Measurements from ENCODE around the gene NAT9. TPM values are rescaled to one million over a fixed set of nuclear protein-coding genes. Genes with fewer than 3 reads are reported as not detected.

Gene NAT9
- total and polyA plus RNA-seq, 2 donors (not counting 1 experiment from before 2014, with no cell fraction given): 66.6 to 73.6 TPM

GRCh38 chr17:74779948-74780400 lies 3.8 kb upstream of the NAT9 start:
- H3K4me1 ChIP-seq (ENCODE audit: control insufficient read depth in 2 of 2, insufficient read depth in 2 of 2, low read length in 2 of 2): peaks cover 50 to 64% of the 10 kb centered on the region in 2 donors
- H3K79me2 ChIP-seq (ENCODE audit: control insufficient read depth, insufficient read depth, low read length): peaks cover 31% of the 10 kb centered on the region
- no peak for TF ChIP-seq CTCF (IDR thresholded peaks at IDR 0.05)
- TF ChIP-seq EZH2 (IDR thresholded peaks at IDR 0.05; ENCODE audit: borderline replicate concordance, insufficient read depth, low read depth, low read length, poor library complexity, severe bottlenecking): no peak
- Mint-ChIP-seq H3K4me3 (peak overlapping the region; percentile 73), H3K27ac (peak overlapping the region; percentile 93), H3K9me3 (ENCODE audit: insufficient read depth) (no peaks in the 10 kb centered on the region), H3K4me1 (peaks cover 73% of the 10 kb centered on the region), H3K27me3 (no peaks in the 10 kb centered on the region)
- ATAC-seq (ENCODE audit: low read depth): peak; percentile 68
- H3K4me2 ChIP-seq (replicated peaks; ENCODE audit: low read depth, low read length, poor library complexity, severe bottlenecking): peak overlapping the region; percentile 56
- H3K27me3 ChIP-seq (replicated peaks in 1 of 4; ENCODE audit: control extremely low read depth in 1 of 4, control insufficient read depth in 3 of 4, insufficient read depth in 4 of 4, low read length in 3 of 4): no peaks in the 10 kb centered on the region
- no peak overlapping the region for H2AFZ ChIP-seq (ENCODE audit: insufficient read depth, low read depth, low read length, poor library complexity, severe bottlenecking)
- H3K9ac ChIP-seq (ENCODE audit: low read length): no peak overlapping the region
- CTCF ChIA-PET: interaction anchor here (0.6 to 7.1 kb wide), 14 partner anchors 9 to 213 kb away, joined by 3 to 41 read pairs (median 9); partner anchors contain the start of genes CD300H and RAB37
- POLR2A ChIA-PET: interaction anchor here (0.5 to 1.3 kb wide), 3 partner anchors 33 to 123 kb away, joined by 3 to 6 read pairs (median 3); no protein-coding TSS in a partner anchor
- H3K36me3 ChIP-seq (replicated peaks in 1 of 2; ENCODE audit: control extremely low read depth in 1 of 2, control insufficient read depth in 1 of 2, extremely low read depth in 1 of 2, insufficient read depth in 2 of 2, low read length in 1 of 2): peaks cover 0 to 8% of the 10 kb centered on the region in 2 experiments
- WGBS (ENCODE audit: insufficient coverage): 49% methylated on average over 10 of the region's 11 CpGs
- H3K9me3 ChIP-seq (ENCODE audit: control extremely low read depth in 1 of 3, control insufficient read depth in 2 of 3, insufficient read depth in 1 of 3, low read length in 2 of 3): no peaks in the 10 kb centered on the region
- H3K27ac ChIP-seq (ENCODE audit: low read length in 2 of 2): peak overlapping the region; percentile 61 to 81
- intact Hi-C loops (cut with micrococcal nuclease): loop anchor here (5.0 kb wide), 1 partner anchor 43 kb away; the partner anchor contains the start of gene RAB37
- H3K4me3 ChIP-seq (ENCODE audit: control extremely low read depth in 1 of 5, extremely low read depth in 1 of 5, insufficient read depth in 1 of 5, low read depth in 2 of 5, low read length in 4 of 5): no peak overlapping the region
- DNase-seq: peak; percentile 92
- peaks cover 48% of the 10 kb centered on the region for H4K20me1 ChIP-seq (ENCODE audit: control insufficient read depth, insufficient read depth, low read length, poor library complexity, severe bottlenecking)

- no peak overlapping the region for H3K4me3 ChIP-seq (ENCODE audit: control extremely low read depth in 1 of 5, extremely low read depth in 1 of 5, insufficient read depth in 1 of 5, low read depth in 2 of 5, low read length in 4 of 5)
- peak overlapping the region; percentile 55 to 67 for H3K27ac ChIP-seq (ENCODE audit: low read length in 2 of 2)
- DNase-seq: no peak
Measured at GRCh38 chr17:74779501-74779900, 3.4 kb upstream of the NAT9 start.

More at GRCh38 chr17:74779501-74779900, 3.4 kb upstream of the NAT9 start:
- H3K4me2 ChIP-seq (replicated peaks; ENCODE audit: low read depth, low read length, poor library complexity, severe bottlenecking): peak overlapping the region; percentile 56
- 54% methylated on average over 7 of the region's 8 CpGs for WGBS (ENCODE audit: insufficient coverage)
- no peaks in the 10 kb centered on the region for H3K9me3 ChIP-seq (ENCODE audit: control extremely low read depth in 1 of 3, control insufficient read depth in 2 of 3, insufficient read depth in 1 of 3, low read length in 2 of 3)
- peaks cover 33% of the 10 kb centered on the region for H3K79me2 ChIP-seq (ENCODE audit: control insufficient read depth, insufficient read depth, low read length)
- Mint-ChIP-seq H3K27me3 (no peaks in the 10 kb centered on the region), H3K4me1 (peaks cover 68% of the 10 kb centered on the region), H3K4me3 (peak overlapping the region; percentile 73), H3K9me3 (ENCODE audit: insufficient read depth) (no peaks in the 10 kb centered on the region), H3K27ac (peak overlapping the region; percentile 93)
- POLR2A ChIA-PET: interaction anchor here (0.5 to 1.3 kb wide), 4 partner anchors 27 to 122 kb away, joined by 3 to 6 read pairs (median 3); no protein-coding TSS in a partner anchor
- TF ChIP-seq EZH2 (IDR thresholded peaks at IDR 0.05; ENCODE audit: borderline replicate concordance, insufficient read depth, low read depth, low read length, poor library complexity, severe bottlenecking) (no peak), CTCF (IDR thresholded peaks at IDR 0.05) (no peak)
- H3K4me1 ChIP-seq (ENCODE audit: control insufficient read depth in 2 of 2, insufficient read depth in 2 of 2, low read length in 2 of 2): peaks cover 48 to 60% of the 10 kb centered on the region in 2 donors
- intact Hi-C loops (cut with micrococcal nuclease): loop anchor here (5.0 kb wide), 1 partner anchor 42 kb away; the partner anchor contains the start of gene RAB37
- no peak for ATAC-seq (ENCODE audit: low read depth)
- no peaks in the 10 kb centered on the region for H3K27me3 ChIP-seq (replicated peaks in 1 of 4; ENCODE audit: control extremely low read depth in 1 of 4, control insufficient read depth in 3 of 4, insufficient read depth in 4 of 4, low read length in 3 of 4)
- H3K9ac ChIP-seq (ENCODE audit: low read length): no peak overlapping the region
- peaks cover 0 to 8% of the 10 kb centered on the region in 2 experiments for H3K36me3 ChIP-seq (replicated peaks in 1 of 2; ENCODE audit: control extremely low read depth in 1 of 2, control insufficient read depth in 1 of 2, extremely low read depth in 1 of 2, insufficient read depth in 2 of 2, low read length in 1 of 2)
- peaks cover 50% of the 10 kb centered on the region for H4K20me1 ChIP-seq (ENCODE audit: control insufficient read depth, insufficient read depth, low read length, poor library complexity, severe bottlenecking)
- H2AFZ ChIP-seq (ENCODE audit: insufficient read depth, low read depth, low read length, poor library complexity, severe bottlenecking): no peak overlapping the region
- CTCF ChIA-PET: interaction anchor here (0.6 to 7.1 kb wide), 15 partner anchors 9 to 213 kb away, joined by 3 to 41 read pairs (median 8); partner anchors contain the start of genes CD300H and RAB37

All from B cell (primary cell).